Hippocampal formation (tissue), 2 donors: Measurements from ENCODE around the gene NACA2.
"Not testable (repeated sequence)": the region's sequence is repeated elsewhere in the genome, so short reads cannot be mapped to it uniquely, and the experiment has no call there.

Experiments
- DNase-seq, 2 donors: peaks; one replicate each; lab custom pipeline; 2025; lab: John Stamatoyannopoulos, UW

NACA2 gene

DNA sequence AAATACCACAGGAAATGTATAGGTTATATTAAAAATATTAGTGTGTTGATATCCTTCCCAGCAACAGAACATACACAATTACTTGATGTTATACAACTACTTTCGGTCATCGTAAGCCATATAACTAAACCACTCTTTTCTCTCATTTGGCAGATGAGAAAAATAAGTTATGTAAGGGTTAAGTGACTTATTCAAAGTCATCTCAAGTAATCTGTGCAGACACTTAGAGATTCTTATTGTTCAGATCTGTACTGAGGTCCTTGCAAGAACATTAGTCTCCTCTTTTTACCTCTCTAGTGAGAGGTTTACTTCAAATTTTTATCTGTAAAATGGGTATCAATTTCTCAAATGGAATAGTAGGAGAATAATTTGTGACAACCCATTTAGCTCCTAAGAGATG is 15.0 kb downstream of the NACA2 start:
- DNase-seq: no peak

- DNase-seq: no peak
These were observed 15.6 kb downstream of the NACA2 start for GRCh38 chr17:61575352-61575975.

DNA sequence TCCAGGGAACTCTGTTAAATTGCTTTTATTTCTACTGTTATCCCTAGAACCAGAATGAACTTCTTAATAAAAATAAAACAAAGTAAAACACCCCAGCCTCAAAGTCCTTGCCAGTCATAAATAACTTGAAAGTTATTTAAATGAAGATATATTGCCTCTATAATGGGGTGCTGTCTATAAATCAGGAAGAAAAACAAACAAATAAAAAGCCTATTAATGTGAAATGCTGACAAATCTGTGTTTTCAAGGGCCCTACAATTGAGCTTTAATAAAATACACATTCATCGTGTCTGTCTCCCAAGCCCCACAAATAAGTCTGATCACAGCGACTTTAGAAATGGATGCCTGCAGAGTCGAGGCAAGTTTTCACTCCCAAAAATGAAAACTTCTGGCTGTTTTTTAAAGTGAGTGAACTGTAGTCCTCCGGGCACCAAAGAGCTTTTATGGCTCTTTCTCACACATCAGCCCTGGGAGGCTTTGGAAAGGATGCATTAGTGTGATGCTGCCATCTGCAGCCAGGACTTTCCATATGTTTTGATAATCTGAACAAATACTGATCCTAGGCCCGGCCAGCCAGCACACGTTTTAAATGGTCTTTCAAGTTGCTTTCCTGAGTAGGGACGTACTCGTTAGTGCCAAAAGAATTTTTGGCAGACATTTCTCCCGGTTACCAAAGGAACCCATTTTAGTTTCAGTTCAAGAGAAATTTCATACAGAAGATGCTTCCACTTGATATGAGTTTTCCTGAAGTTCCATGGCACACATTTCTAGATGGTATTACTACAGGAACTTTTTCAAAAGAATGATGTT is 16.3 kb downstream of the NACA2 start:
- DNase-seq: peak in 1 of 2 donors; percentile 7

DNA sequence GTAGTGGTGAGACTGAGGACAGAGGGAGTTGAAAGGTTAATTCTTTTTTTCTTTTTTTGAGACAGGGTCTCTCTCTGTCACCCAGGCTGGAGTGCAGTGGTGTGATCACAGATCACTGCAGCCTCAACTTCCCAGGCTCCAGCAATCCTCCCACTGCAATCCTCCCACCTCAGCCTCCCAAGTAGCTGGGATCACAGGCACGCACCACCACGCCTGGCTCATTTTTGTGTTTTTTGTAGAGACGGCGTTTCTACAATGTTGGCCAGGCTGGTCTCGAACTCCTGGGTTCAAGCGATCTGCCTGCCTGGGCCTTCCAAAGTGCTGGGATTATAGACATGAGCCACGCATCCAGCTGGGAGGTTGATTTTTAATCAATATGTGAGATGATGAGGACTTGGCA is 18.5 kb downstream of the NACA2 start:
- DNase-seq: not testable (repeated sequence)

DNA sequence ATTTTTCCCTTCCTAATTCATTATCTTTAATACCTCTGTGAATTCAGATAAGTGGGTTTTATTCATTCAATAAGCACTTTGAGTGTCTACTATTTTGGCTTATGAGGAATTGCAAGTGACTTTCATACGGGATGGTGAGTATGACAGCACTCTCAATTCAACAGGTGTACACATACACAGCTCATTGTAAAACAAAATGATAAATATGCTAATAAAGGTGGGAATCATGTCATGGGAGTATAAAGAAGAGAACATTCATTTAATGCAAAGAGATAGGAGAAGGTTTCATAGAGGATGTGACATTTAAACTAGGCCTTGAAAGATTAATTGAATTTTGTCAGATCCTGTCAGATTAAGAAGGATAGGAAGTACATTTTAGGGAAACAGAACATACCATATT is 19.4 kb downstream of the NACA2 start:
- DNase-seq: no peak

DNA sequence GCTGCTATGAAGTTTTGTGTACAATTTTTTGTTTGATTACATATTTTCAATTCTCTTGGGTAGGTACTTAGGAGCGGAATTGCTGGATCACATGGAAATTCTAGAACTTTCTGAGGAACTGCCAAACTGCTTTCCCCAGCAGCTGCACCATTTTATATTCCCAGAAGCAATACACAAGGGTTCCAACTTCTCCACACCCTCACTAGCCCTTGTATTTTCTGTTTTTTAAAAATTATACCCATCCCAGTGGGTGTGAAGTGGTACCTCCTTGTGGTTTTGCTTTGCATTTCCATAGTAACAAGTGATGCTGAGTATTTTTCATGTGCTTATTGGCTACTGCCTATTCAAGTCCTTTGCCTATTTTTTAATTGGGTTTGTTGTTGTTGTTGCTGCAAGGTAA is 20.9 kb downstream of the NACA2 start:
- DNase-seq: no peak

GRCh38 chr17:61569525-61569924 is 21.5 kb downstream of the NACA2 start:
- not testable (repeated sequence) for DNase-seq

- no peak for DNase-seq
These were observed 22.6 kb downstream of the NACA2 start for GRCh38 chr17:61568219-61569072.

DNA sequence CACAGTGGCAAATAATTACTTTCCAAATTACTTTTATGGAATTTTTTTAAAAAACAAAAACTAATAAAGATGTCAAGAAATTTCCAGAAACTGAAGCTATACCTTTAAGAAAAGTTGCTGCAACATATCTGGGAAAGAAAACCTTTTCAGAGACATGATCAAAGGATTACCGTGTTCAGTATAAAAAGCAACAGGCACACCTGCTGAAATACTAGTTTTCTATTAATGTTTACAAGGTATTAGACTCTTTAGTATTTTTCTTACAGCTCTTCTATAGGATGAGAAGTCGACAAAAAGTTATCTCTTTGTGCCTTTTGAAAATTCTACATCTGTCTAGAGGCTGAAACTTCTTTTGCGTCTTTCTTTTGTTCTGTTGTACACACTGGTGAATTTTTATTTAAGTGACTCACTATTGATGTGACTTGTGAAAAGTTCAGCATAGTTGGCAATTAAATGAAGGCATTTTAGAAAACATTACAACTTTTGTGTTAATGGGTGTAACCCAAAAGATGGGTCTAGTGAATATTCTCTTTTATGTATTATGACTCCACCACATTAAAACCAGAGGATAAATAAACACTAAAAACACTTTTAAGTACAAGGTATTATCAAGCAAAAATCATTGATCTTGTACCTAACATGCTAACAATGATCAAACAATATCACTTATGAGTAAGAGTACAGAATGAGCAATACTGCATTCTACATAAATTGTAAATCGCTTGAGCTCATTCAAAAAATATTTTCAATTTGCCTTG is 23.8 kb downstream of the NACA2 start:
- DNase-seq: no peak

DNA sequence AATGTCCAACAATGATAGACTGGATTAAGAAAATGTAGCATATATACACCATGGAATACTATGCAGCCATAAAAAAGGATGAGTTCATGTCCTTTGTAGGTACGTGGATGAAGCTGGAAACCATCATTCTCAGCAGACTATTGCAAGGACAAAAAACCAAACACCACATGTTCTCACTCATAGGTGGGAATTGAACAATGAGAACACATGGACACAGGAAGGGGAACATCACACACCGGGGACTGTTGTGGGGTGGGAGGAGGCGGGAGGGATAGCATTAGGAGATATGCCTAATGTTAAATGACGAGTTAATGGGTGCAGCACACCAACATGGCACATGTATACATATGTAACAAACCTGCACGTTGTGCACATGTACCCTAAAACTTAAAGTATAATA is 24.6 kb downstream of the NACA2 start:
- DNase-seq: not testable (repeated sequence)

DNA sequence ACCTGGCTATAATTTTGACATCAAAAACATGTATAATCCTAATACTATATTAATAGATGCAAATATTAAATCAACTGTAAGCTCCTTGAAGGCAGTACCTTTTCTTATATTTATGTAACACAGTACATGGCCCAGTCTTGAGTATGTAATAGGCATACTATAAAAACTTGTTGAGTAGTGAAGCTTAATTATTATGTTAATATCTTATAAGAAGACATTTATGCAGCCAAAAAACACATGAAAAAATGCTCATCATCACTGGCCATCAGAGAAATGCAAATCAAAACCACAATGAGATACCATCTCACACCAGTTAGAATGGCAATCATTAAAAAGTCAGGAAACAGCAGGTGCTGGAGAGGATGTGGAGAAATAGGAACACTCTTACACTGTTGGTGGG is 25.2 kb downstream of the NACA2 start:
- not testable (repeated sequence) for DNase-seq

DNA sequence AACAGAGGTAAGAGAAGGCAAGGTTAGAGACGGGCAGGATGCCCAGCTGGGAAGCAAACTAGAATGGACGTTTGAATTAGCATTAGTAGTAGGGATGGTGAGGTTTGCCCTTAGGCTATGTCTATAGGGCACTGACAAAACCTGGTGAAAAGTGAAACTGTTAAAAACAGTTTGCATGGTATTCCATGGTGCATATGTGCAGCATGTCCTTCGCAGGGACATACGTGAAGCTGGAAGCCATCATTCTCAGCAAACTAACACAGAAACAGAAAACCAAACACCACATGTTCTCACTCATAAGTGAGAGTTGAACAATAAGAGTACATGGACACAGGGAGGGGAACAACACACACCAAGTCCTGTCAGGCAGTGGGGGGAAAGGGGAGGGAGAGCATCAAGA is 25.8 kb downstream of the NACA2 start:
- DNase-seq: no peak

- no peak for DNase-seq
These were observed 28.7 kb downstream of the NACA2 start for GRCh38 chr17:61562287-61562686.

DNA sequence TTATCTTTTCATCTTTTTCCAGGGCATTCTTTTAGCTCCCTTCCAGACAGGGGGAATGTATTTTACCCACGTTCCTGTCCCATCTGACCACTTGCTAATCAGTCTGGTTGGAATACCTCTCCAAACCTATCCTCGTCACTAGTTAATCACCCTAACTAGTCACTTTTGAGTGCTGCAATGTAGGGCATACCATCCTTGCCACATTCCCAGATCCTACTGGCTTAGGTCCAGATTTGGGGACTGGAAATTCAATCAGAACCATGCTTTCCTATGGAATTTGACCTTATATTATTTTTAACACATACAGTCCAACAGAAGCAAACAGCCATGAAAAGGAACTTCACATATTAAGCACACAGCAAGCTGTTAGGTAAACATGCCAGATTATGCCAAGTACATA is 29.7 kb downstream of the NACA2 start:
- no peak for DNase-seq

GRCh38 chr17:61560071-61560470 is 30.9 kb downstream of the NACA2 start:
- no peak for DNase-seq

DNA sequence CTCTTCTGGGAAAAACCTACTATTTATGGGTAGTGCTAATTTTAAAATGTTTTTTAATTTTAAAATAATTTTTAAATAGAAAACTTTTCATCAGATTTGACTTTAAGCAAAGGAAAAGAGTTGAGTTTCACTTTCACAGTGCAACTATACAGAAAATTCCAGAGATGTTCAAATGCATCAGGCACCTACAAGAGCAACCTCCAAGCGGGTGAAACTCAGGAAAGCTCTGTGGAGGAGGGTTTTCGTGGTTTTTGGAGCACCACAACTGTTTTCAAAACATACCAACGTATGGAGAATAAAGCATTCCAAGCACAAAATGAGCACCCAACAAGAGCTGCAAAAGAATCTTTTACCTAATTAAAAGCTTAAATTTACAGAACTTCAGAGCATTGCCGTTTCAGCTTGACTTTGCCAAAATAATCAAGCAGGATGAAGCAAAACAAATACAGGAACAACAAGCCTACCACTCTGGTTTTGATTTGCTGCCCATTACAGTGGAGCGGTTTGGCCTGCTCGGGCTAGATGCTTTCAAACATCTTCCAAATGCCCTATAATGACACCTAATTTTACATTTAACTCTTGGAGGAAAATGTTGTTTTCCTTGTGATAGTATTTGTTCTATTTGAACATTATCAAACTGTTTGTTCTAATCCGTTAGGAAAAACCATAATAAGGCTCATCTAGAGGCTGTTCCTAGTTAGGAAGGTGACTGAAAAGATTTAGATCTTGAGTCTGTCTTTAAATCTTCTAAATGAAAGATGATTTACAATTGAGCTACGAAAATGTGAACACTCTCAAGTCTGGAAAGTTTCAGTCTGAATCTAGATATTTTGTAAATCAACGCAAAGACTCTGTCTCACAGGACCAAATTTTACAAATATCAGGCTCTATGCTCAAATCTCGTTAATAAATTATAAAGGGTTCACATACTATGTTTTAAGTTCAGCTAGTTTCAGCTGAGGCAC is 34.5 kb downstream of the NACA2 start:
- no peak for DNase-seq

DNA sequence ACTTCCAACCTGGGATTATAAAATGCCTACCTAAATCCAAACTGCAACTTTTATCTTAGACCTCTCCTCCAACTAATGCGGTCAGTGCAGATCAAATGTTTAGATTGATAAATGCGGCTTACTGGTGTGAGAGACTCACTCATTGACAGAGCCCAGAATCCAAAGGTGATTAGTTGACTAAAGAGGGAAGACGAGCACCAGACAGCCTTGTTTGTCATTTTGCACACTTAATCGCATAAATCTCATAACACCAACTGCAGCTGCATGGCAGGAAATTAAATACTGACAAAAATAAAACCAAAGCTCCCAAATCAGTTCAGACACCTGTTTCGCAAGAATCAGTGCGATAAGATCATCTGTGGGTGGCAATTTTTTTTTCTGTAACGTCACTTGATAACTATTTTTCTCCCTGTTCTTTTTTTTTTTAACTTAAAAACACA is 35.9 kb downstream of the NACA2 start:
- no peak for DNase-seq

GRCh38 chr17:61554209-61554608 is 36.8 kb downstream of the NACA2 start:
- no peak for DNase-seq

GRCh38 chr17:61552560-61552959 is 38.5 kb downstream of the NACA2 start:
- DNase-seq: not testable (repeated sequence)

DNA sequence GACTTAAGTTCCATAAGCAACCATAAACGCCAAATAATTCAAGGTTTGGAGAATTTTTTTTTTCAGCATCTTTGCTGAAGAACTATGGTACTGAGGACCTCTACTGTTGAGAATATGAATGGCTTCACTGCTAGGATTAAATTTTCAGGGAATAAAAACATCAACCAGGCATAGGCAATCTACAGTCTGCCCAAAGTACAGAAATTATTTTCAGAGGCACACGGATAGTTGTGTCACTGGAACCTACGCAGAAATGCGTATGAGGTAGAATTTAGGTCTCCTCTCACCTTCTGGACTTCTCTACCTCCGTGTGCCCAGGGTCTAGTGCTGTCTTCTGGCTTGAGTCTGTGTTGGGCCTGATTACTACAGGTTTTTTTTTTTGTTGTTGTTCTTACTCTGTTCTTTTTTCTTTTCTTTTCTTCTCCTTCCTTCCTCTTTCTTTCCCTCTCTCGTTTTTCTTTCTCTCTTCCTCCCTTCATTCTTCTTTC is 39.7 kb downstream of the NACA2 start:
- peak in 1 of 2 donors; percentile 30 for DNase-seq
